GM23338 (cell line): ENCODE results near the gene AVPR1B. TPM values are rescaled to one million over a fixed set of nuclear protein-coding genes. Genes with fewer than 3 reads are reported as not detected.

Source experiments
- ATAC-seq: fragments of 200-7000 bp; cut with Tn5 transposase; 3 replicates; pipeline ENCODE4 v1.9.1; 2020
- DNase-seq: peaks from one replicate; pipeline ENCODE4 v3.0.0-alpha.2; 2015; ENCODE audit warnings: low spot score
- H2AFZ ChIP-seq: fragments of 200-600 bp; sonication (generic); 2 replicates; pipeline ENCODE4 v1.8.0; 2016; ENCODE audit warnings: antibody characterized with exemption, mild to moderate bottlenecking, moderate library complexity
- H3F3A ChIP-seq: fragments of 200-600 bp; sonication (generic); replicated peaks from 2 replicates; pipeline ENCODE4 v1.8.0; 2017; ENCODE audit warnings: antibody characterized with exemption, mixed run types, low read depth
- H3K27ac ChIP-seq: fragments of 200-600 bp; sonication (generic); 2 replicates; pipeline ENCODE4 v1.6.1; 2016; ENCODE audit warnings: low read depth
- H3K27me3 ChIP-seq: fragments of 200-600 bp; sonication (generic); 2 replicates; pipeline ENCODE4 v1.8.0; 2016; ENCODE audit warnings: mild to moderate bottlenecking, mixed run types, moderate library complexity; ENCODE audit not compliant: insufficient read depth
- H3K36me3 ChIP-seq: fragments of 200-600 bp; sonication (generic); 2 replicates; pipeline ENCODE4 v1.8.0; 2016; ENCODE audit warnings: mild to moderate bottlenecking; ENCODE audit not compliant: insufficient read depth
- H3K4me1 ChIP-seq: fragments of 200-600 bp; sonication (generic); 2 replicates; pipeline ENCODE4 v1.8.0; 2016; ENCODE audit warnings: mild to moderate bottlenecking, moderate library complexity; ENCODE audit not compliant: insufficient read depth
- H3K4me2 ChIP-seq: fragments of 200-600 bp; sonication (generic); 2 replicates; pipeline ENCODE4 v1.7.1; 2017; ENCODE audit warnings: mixed run types
- H3K4me3 ChIP-seq: fragments of 200-600 bp; sonication (generic); 2 replicates; pipeline ENCODE4 v1.6.1; 2016; ENCODE audit warnings: mixed run types
- H3K79me2 ChIP-seq: fragments of 200-600 bp; sonication (generic); replicated peaks from 2 replicates; pipeline ENCODE4 v1.8.0; 2017; ENCODE audit warnings: mild to moderate bottlenecking; ENCODE audit not compliant: insufficient read depth
- H3K9me2 ChIP-seq: fragments of 200-600 bp; sonication (generic); 2 replicates; pipeline ENCODE4 v1.8.0; 2017; ENCODE audit not compliant: insufficient read depth
- H4K20me1 ChIP-seq: fragments of 200-600 bp; sonication (generic); replicated peaks from 2 replicates; pipeline ENCODE4 v1.8.0; 2017; ENCODE audit warnings: mild to moderate bottlenecking; ENCODE audit not compliant: insufficient read depth
- H3K27ac Mint-ChIP-seq: 2 replicates; pipeline ENCODE4 v1.8.0; 2020; ENCODE audit warnings: inconsistent platforms, mild to moderate bottlenecking, moderate library complexity, mixed read lengths
- H3K27me3 Mint-ChIP-seq: 3 replicates; pipeline ENCODE4 v1.8.0; 2022; ENCODE audit warnings: low read depth, mild to moderate bottlenecking, moderate library complexity, mixed read lengths, inconsistent platforms; ENCODE audit not compliant: insufficient read depth, poor library complexity
- H3K36me3 Mint-ChIP-seq: 3 replicates; pipeline ENCODE4 v1.8.0; 2021; ENCODE audit warnings: low read depth, mild to moderate bottlenecking, inconsistent platforms, moderate library complexity, mixed read lengths
- H3K4me1 Mint-ChIP-seq: 3 replicates; pipeline ENCODE4 v1.8.0; 2020; ENCODE audit warnings: mild to moderate bottlenecking, inconsistent platforms, mixed read lengths
- H3K4me3 Mint-ChIP-seq: 3 replicates; pipeline ENCODE4 v1.8.0; 2021; ENCODE audit warnings: moderate library complexity, mild to moderate bottlenecking, inconsistent platforms, mixed read lengths
- H3K9me3 Mint-ChIP-seq: 3 replicates; pipeline ENCODE4 v1.8.0; 2020; ENCODE audit warnings: moderate library complexity, mild to moderate bottlenecking, inconsistent platforms, mixed read lengths
- CREB1 ChIP-seq: fragments of 250-450 bp; sonication (Bioruptor Pico); IDR thresholded peaks from 2 replicates; pipeline ENCODE4 v1.5.0; 2020; ENCODE audit warnings: low read depth, mild to moderate bottlenecking, moderate library complexity
- EZH2phosphoT487 ChIP-seq: fragments of 200-600 bp; sonication (generic); IDR thresholded peaks from one replicate; pipeline ENCODE4 v1.8.1; 2018; ENCODE audit warnings: antibody characterized with exemption; ENCODE audit not compliant: unreplicated experiment
- JUNB ChIP-seq: IDR thresholded peaks from one replicate; pipeline ENCODE4 v1.6.1; 2016; ENCODE audit warnings: antibody characterized with exemption; ENCODE audit not compliant: unreplicated experiment
- NANOG ChIP-seq: IDR thresholded peaks from 2 replicates; pipeline ENCODE4 v1.6.1; 2016; ENCODE audit warnings: antibody characterized with exemption, borderline replicate concordance
- POLR2AphosphoS5 ChIP-seq: IDR thresholded peaks from 2 replicates; pipeline ENCODE4 v1.6.1; 2016; ENCODE audit warnings: antibody characterized with exemption, low read depth
- STAT1 ChIP-seq: IDR thresholded peaks from one replicate; pipeline ENCODE4 v1.6.1; 2016; ENCODE audit warnings: antibody characterized with exemption; ENCODE audit not compliant: unreplicated experiment
- ZNF114 ChIP-seq: fragments of 250-450 bp; sonication (Bioruptor Pico); IDR thresholded peaks from 2 replicates; pipeline ENCODE4 v1.5.0; 2020; ENCODE audit warnings: mild to moderate bottlenecking, moderate library complexity
- ZNF331 ChIP-seq: fragments of 250-450 bp; sonication (Bioruptor Pico); IDR thresholded peaks from 2 replicates; pipeline ENCODE4 v1.5.0; 2020; ENCODE audit warnings: low read depth, mild to moderate bottlenecking, moderate library complexity
- ZNF462 ChIP-seq: fragments of 250-450 bp; sonication (Bioruptor Pico); IDR thresholded peaks from 2 replicates; pipeline ENCODE4 v1.5.0; 2020; ENCODE audit warnings: mild to moderate bottlenecking, moderate library complexity
- polyA plus RNA-seq: library from polyadenylated mRNA; unstranded; fragments of >200 nt; fragmentation: Nextera tagmentation; extraction: Ambion mirVana; gene quantifications from 2 replicates; pipeline ENCODE4 v1.2.1, GENCODE V29; 2016
- total RNA-seq: library from RNA; depleted of rRNA; stranded (reverse); fragments of >200 nt; shearing (Covaris generic); gene quantifications from 2 replicates; pipeline ENCODE4 v1.2.3, GENCODE V29; 2014
- TF ChIP-seq, protein P1 (sequence below): IDR thresholded peaks from 2 replicates; pipeline ENCODE4 v1.6.1; 2016; ENCODE audit warnings: antibody characterized with exemption

The AVPR1B gene
- total and polyA plus RNA-seq, 2 experiments from 2014 or later = 0.24 to 0.52 TPM

DNA sequence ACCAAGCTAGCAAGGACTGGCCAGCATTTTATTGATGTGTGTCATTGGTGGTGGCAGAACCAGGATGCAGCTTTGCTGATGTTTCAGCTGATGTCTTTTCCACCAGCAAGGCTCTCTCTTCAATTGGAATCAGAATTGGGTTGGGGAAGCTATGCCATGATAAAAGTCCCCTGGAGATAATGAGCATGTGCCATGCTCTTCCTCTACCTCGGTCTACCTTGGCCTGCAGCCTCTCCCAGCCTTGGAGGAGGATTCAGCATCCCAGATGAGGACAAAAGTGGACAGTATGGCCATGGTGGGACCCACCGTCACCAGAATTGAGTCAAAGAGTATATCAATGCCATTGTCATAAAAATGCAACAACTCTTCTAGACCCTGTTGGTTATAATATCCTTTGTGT is 8.6 kb downstream of the AVPR1B start:
- no peak for ATAC-seq
- H2AFZ ChIP-seq = no peak overlapping the region

DNA sequence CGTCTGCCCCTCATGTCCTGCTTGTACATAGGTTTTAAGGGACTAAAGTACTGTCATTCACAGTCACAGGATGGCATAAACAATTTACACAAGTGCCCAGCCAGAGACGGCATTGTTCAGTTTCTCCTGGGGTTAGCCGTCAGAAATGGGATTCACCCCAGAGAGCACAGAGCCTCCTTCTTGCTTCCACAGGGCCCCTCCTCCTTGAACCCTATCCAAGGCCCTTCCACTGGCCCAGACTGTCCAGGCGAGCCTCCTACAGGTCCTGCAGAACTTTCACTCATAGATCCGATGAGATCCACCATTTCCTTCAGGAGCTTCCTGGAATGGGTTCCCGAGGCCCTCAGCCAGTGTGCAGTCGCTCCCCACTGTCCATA is 10.0 kb downstream of the AVPR1B start:
- ATAC-seq (no peak), DNase-seq (no peak)
- H3K9me3 Mint-ChIP-seq = no peaks in the 10 kb centered on the region
- Histone ChIP-seq H3K9me2 (no peaks in the 10 kb centered on the region), H3K36me3 (no peaks in the 10 kb centered on the region), H3K4me3 (no peak overlapping the region), H3F3A (no peaks in the 10 kb centered on the region), H3K4me1 (no peaks in the 10 kb centered on the region), H3K27me3 (no peaks in the 10 kb centered on the region), H4K20me1 (no peaks in the 10 kb centered on the region), H3K27ac (no peak overlapping the region), H3K4me2 (no peak overlapping the region), H3K79me2 (no peaks in the 10 kb centered on the region), H2AFZ (no peak overlapping the region)
- H3K27ac Mint-ChIP-seq = no peak overlapping the region
- H3K4me1 Mint-ChIP-seq = no peaks in the 10 kb centered on the region
- no peaks in the 10 kb centered on the region for H3K36me3 Mint-ChIP-seq
- H3K4me3 Mint-ChIP-seq = no peak overlapping the region
- peaks cover 5% of the 10 kb centered on the region for H3K27me3 Mint-ChIP-seq
- TF ChIP-seq ZNF114 (CRISPR knock-in tag) (no peak), POLR2AphosphoS5 (no peak), NANOG (no peak), EZH2phosphoT487 (no peak), JUNB (no peak), ZNF462 (CRISPR knock-in tag) (no peak), STAT1 (no peak)
- TF ChIP-seq, protein P1, sequence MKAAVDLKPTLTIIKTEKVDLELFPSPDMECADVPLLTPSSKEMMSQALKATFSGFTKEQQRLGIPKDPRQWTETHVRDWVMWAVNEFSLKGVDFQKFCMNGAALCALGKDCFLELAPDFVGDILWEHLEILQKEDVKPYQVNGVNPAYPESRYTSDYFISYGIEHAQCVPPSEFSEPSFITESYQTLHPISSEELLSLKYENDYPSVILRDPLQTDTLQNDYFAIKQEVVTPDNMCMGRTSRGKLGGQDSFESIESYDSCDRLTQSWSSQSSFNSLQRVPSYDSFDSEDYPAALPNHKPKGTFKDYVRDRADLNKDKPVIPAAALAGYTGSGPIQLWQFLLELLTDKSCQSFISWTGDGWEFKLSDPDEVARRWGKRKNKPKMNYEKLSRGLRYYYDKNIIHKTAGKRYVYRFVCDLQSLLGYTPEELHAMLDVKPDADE = no peak

More for the DNA sequence above, 8.6 kb downstream of the AVPR1B start:
- no peaks in the 10 kb centered on the region for H4K20me1 ChIP-seq
- no peaks in the 10 kb centered on the region for H3K9me2 ChIP-seq
- H3K27me3 Mint-ChIP-seq = peaks cover 8% of the 10 kb centered on the region
- H3K4me1 ChIP-seq = no peaks in the 10 kb centered on the region
- H3K27ac ChIP-seq = no peak overlapping the region
- TF ChIP-seq ZNF331 (CRISPR knock-in tag) = no peak
- TF ChIP-seq, protein P1 = no peak
- no peak for TF ChIP-seq ZNF114 (CRISPR knock-in tag)
- TF ChIP-seq CREB1 (CRISPR knock-in tag) = no peak
- TF ChIP-seq STAT1 = no peak
- no peak for TF ChIP-seq EZH2phosphoT487
- no peak for TF ChIP-seq JUNB
- no peak overlapping the region for H3K4me3 Mint-ChIP-seq
- H3K27ac Mint-ChIP-seq = no peak overlapping the region
- H3K4me2 ChIP-seq = no peak overlapping the region
- no peak for DNase-seq
- H3K9me3 Mint-ChIP-seq = no peaks in the 10 kb centered on the region
- H3K4me1 Mint-ChIP-seq = no peaks in the 10 kb centered on the region
- H3K36me3 ChIP-seq = no peaks in the 10 kb centered on the region
- H3K36me3 Mint-ChIP-seq = no peaks in the 10 kb centered on the region
- no peaks in the 10 kb centered on the region for H3F3A ChIP-seq
- no peaks in the 10 kb centered on the region for H3K27me3 ChIP-seq
- no peak overlapping the region for H3K4me3 ChIP-seq
- no peaks in the 10 kb centered on the region for H3K79me2 ChIP-seq
